ENCODE results near the gene TUBA1C. TPM values are rescaled to one million over a fixed set of nuclear protein-coding genes. Genes with fewer than 3 reads are reported as not detected.
"Not testable (repeated sequence)": the region's sequence is repeated elsewhere in the genome, so short reads cannot be mapped to it uniquely, and the experiment has no call there.

The TUBA1C gene
- polyA plus RNA-seq, 1 donor (not counting 4 experiments of a cell fraction or from before 2014, with no cell fraction given), result 1,922 TPM

DNA sequence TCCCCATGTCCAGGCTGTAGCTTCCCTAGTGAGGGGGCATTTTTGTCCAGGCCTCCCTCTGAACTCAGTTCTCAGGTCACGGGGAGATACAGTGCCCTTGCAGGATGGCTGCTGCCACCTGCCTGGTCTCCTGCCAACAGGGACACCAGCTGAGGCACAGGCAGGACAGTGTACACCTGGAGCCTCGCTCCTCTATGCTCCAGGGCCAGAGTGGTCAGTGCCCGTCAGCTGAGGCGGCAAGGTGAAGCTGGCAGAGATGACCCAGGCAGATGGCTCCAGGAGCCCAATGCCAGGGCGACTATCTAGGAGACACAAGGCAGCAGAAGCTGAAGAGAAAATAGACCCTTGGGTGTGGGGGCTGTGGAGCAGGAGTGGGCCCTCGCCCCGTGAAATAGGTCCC is 12.6 kb downstream of the TUBA1C start:
- dilution Hi-C loops (cut with MboI; ENCODE audit: extremely low pct_ligation_motif_present, low sequenced_read_pairs), result no loop called here
- peaks cover 25% of the 10 kb centered on the region for H4K20me1 ChIP-seq (ENCODE audit: control insufficient read depth, extremely low read depth, insufficient read depth, low read length)
- TF ChIP-seq, protein P1, sequence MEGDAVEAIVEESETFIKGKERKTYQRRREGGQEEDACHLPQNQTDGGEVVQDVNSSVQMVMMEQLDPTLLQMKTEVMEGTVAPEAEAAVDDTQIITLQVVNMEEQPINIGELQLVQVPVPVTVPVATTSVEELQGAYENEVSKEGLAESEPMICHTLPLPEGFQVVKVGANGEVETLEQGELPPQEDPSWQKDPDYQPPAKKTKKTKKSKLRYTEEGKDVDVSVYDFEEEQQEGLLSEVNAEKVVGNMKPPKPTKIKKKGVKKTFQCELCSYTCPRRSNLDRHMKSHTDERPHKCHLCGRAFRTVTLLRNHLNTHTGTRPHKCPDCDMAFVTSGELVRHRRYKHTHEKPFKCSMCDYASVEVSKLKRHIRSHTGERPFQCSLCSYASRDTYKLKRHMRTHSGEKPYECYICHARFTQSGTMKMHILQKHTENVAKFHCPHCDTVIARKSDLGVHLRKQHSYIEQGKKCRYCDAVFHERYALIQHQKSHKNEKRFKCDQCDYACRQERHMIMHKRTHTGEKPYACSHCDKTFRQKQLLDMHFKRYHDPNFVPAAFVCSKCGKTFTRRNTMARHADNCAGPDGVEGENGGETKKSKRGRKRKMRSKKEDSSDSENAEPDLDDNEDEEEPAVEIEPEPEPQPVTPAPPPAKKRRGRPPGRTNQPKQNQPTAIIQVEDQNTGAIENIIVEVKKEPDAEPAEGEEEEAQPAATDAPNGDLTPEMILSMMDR (optimal IDR thresholded peaks at IDR 0.05 in 1 of 3, IDR thresholded peaks at IDR 0.05 in 1 of 3, conservative IDR thresholded peaks at IDR 0.05 in 1 of 3; ENCODE audit: extremely low read depth in 1 of 3, insufficient read depth in 2 of 3, low read length in 3 of 3), result no peak
- TF ChIP-seq EZH2 (IDR thresholded peaks at IDR 0.05; ENCODE audit: low read length), result no peak
- peaks cover 5% of the 10 kb centered on the region for H3K9me1 ChIP-seq (ENCODE audit: control insufficient read depth, extremely low read depth, insufficient read depth, low read length)
- peaks cover 9% of the 10 kb centered on the region for H3K4me1 ChIP-seq (ENCODE audit: control insufficient read depth, extremely low read depth, insufficient read depth, low read length)
- H3K4me3 ChIP-seq (ENCODE audit: control insufficient read depth in 2 of 3, extremely low read depth in 1 of 3, insufficient read depth in 2 of 3, low read depth in 1 of 3, low read length in 3 of 3), result no peak overlapping the region
- H2AFZ ChIP-seq (ENCODE audit: control insufficient read depth, low read length), result no peak overlapping the region
- H3K4me2 ChIP-seq (ENCODE audit: control insufficient read depth, extremely low read depth, insufficient read depth, low read depth, low read length), result no peak overlapping the region
- H3K27ac ChIP-seq (ENCODE audit: control insufficient read depth, insufficient read depth, low read length), result no peak overlapping the region
- H3K9ac ChIP-seq (ENCODE audit: control insufficient read depth, extremely low read depth, insufficient read depth, low read length), result no peak overlapping the region
- H3K27me3 ChIP-seq (ENCODE audit: control insufficient read depth, extremely low read depth, insufficient read depth, low read length), result no peaks in the 10 kb centered on the region
- no peaks in the 10 kb centered on the region for H3K79me2 ChIP-seq (ENCODE audit: control insufficient read depth, insufficient read depth, low read length)
- peaks cover 7 to 18% of the 10 kb centered on the region in 2 experiments for H3K36me3 ChIP-seq (ENCODE audit: control insufficient read depth in 2 of 2, extremely low read depth in 1 of 2, insufficient read depth in 2 of 2, low read length in 2 of 2)
- DNase-seq (ENCODE audit: low read depth, low spot score), result no peak
- no peaks in the 10 kb centered on the region for H3K9me3 ChIP-seq (ENCODE audit: control insufficient read depth, low read depth, low read length)
- FAIRE-seq, result no peak

DNA sequence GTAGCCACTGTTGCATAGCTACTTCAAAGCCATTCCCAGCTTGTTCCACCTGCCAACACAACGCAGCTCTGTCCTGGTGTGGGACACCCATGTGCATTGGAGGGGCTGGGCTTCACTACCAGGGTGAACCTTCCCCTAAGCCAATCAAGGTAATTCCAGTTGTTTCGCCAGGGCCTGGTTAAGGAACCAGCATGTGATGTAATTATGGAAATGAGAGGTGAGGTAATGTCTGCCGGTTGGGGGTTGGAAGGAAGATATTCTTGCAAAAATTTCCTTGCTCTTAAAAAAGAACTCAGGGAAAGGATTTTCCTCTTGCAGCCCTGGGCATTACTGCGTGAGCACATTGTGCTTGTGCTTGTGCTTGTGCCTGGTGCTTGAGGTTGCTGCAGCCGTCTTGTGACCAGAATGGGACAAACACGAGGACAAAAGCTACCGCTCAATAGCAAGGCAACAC is 14.9 kb downstream of the TUBA1C start:
- no peaks in the 10 kb centered on the region for H3K36me3 ChIP-seq (ENCODE audit: control insufficient read depth in 2 of 2, extremely low read depth in 1 of 2, insufficient read depth in 2 of 2, low read length in 2 of 2)
- DNase-seq (ENCODE audit: low read depth, low spot score) (no peak), FAIRE-seq (no peak)
- H3K4me2 ChIP-seq (ENCODE audit: control insufficient read depth, extremely low read depth, insufficient read depth, low read depth, low read length), result no peak overlapping the region
- H3K27ac ChIP-seq (ENCODE audit: control insufficient read depth, insufficient read depth, low read length), result no peak overlapping the region
- H3K79me2 ChIP-seq (ENCODE audit: control insufficient read depth, insufficient read depth, low read length), result no peaks in the 10 kb centered on the region
- TF ChIP-seq, protein P1 (optimal IDR thresholded peaks at IDR 0.05 in 1 of 3, IDR thresholded peaks at IDR 0.05 in 1 of 3, conservative IDR thresholded peaks at IDR 0.05 in 1 of 3; ENCODE audit: extremely low read depth in 1 of 3, insufficient read depth in 2 of 3, low read length in 3 of 3), result no peak
- TF ChIP-seq EZH2 (IDR thresholded peaks at IDR 0.05; ENCODE audit: low read length), result no peak
- dilution Hi-C loops (cut with MboI; ENCODE audit: extremely low pct_ligation_motif_present, low sequenced_read_pairs), result no loop called here
- peaks cover 11% of the 10 kb centered on the region for H3K4me1 ChIP-seq (ENCODE audit: control insufficient read depth, extremely low read depth, insufficient read depth, low read length)
- peaks cover 5% of the 10 kb centered on the region for H4K20me1 ChIP-seq (ENCODE audit: control insufficient read depth, extremely low read depth, insufficient read depth, low read length)
- H3K9me3 ChIP-seq (ENCODE audit: control insufficient read depth, low read depth, low read length), result no peaks in the 10 kb centered on the region
- no peak overlapping the region for H3K9ac ChIP-seq (ENCODE audit: control insufficient read depth, extremely low read depth, insufficient read depth, low read length)
- peaks cover 4% of the 10 kb centered on the region for H3K9me1 ChIP-seq (ENCODE audit: control insufficient read depth, extremely low read depth, insufficient read depth, low read length)
- no peaks in the 10 kb centered on the region for H3K27me3 ChIP-seq (ENCODE audit: control insufficient read depth, extremely low read depth, insufficient read depth, low read length)
- no peak overlapping the region for H3K4me3 ChIP-seq (ENCODE audit: control insufficient read depth in 2 of 3, extremely low read depth in 1 of 3, insufficient read depth in 2 of 3, low read depth in 1 of 3, low read length in 3 of 3)
- no peak overlapping the region for H2AFZ ChIP-seq (ENCODE audit: control insufficient read depth, low read length)

DNA sequence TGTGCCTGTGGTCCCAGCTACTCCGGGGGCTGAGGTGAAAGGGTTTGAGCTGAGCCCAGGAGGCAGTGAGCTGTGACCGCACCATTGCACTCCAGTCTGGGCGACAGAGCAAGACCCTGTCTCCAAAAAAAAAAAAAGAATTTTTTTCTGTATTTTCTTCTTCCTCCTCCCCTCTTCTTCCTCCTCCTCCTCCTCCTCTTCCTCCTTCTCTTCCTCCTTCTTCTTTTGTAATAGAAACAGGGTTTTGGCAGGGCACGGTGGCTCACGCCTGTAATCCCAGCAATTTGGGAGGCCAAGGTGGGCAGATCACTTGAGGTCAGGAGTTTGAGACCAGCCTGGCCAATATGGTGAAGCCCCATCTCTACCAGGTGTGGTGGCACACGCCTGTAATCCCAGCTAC is 15.7 kb downstream of the TUBA1C start:
- H3K27me3 ChIP-seq (ENCODE audit: control insufficient read depth, extremely low read depth, insufficient read depth, low read length); H3K4me2 ChIP-seq (ENCODE audit: control insufficient read depth, extremely low read depth, insufficient read depth, low read depth, low read length); H2AFZ ChIP-seq (ENCODE audit: control insufficient read depth, low read length); H3K4me3 ChIP-seq (ENCODE audit: control insufficient read depth in 2 of 3, extremely low read depth in 1 of 3, insufficient read depth in 2 of 3, low read depth in 1 of 3, low read length in 3 of 3); H4K20me1 ChIP-seq (ENCODE audit: control insufficient read depth, extremely low read depth, insufficient read depth, low read length); H3K9me3 ChIP-seq (ENCODE audit: control insufficient read depth, low read depth, low read length); H3K27ac ChIP-seq (ENCODE audit: control insufficient read depth, insufficient read depth, low read length); DNase-seq (ENCODE audit: low read depth, low spot score); dilution Hi-C loops (cut with MboI; ENCODE audit: extremely low pct_ligation_motif_present, low sequenced_read_pairs); H3K36me3 ChIP-seq (ENCODE audit: control insufficient read depth in 2 of 2, extremely low read depth in 1 of 2, insufficient read depth in 2 of 2, low read length in 2 of 2); H3K79me2 ChIP-seq (ENCODE audit: control insufficient read depth, insufficient read depth, low read length); H3K9ac ChIP-seq (ENCODE audit: control insufficient read depth, extremely low read depth, insufficient read depth, low read length); FAIRE-seq; H3K9me1 ChIP-seq (ENCODE audit: control insufficient read depth, extremely low read depth, insufficient read depth, low read length): not testable (repeated sequence)
- H3K4me1 ChIP-seq (ENCODE audit: control insufficient read depth, extremely low read depth, insufficient read depth, low read length), result peaks cover 11% of the 10 kb centered on the region
